WERI-Rb-1 (cell line): ENCODE measurements around the gene WDR91.

Experiments used
- DNase-seq: peaks from one replicate; pipeline ENCODE4 v3.0.0-alpha.2; 2020
- H3K27ac ChIP-seq: fragments of 250-450 bp; sonication (Bioruptor Pico); 2 replicates; pipeline ENCODE4 v1.5.1; 2020; ENCODE audit warnings: mild to moderate bottlenecking, moderate library complexity
- H3K27me3 ChIP-seq: fragments of 250-450 bp; sonication (Bioruptor Pico); 2 replicates; pipeline ENCODE4 v1.5.1; 2021; ENCODE audit warnings: mild to moderate bottlenecking, low read depth, moderate library complexity; ENCODE audit not compliant: insufficient read depth, severe bottlenecking
- H3K36me3 ChIP-seq: fragments of 250-450 bp; sonication (Bioruptor Pico); 2 replicates; pipeline ENCODE4 v1.5.1; 2020; ENCODE audit warnings: mild to moderate bottlenecking, moderate library complexity
- H3K4me3 ChIP-seq: 2 replicates; pipeline ENCODE4 v1.5.1; 2011; ENCODE audit warnings: low read depth, mild to moderate bottlenecking, control low read depth, low read length
- H3K9me3 ChIP-seq: fragments of 250-450 bp; sonication (Bioruptor Pico); 2 replicates; pipeline ENCODE4 v1.5.1; 2021; ENCODE audit warnings: mild to moderate bottlenecking, moderate library complexity; ENCODE audit not compliant: severe bottlenecking
- TF ChIP-seq, protein P1 (sequence below): IDR thresholded peaks from 2 replicates; pipeline ENCODE4 v1.5.1; 2011; ENCODE audit warnings: low read depth, mild to moderate bottlenecking, control low read depth, inconsistent platforms, low read length

The WDR91 gene

DNA sequence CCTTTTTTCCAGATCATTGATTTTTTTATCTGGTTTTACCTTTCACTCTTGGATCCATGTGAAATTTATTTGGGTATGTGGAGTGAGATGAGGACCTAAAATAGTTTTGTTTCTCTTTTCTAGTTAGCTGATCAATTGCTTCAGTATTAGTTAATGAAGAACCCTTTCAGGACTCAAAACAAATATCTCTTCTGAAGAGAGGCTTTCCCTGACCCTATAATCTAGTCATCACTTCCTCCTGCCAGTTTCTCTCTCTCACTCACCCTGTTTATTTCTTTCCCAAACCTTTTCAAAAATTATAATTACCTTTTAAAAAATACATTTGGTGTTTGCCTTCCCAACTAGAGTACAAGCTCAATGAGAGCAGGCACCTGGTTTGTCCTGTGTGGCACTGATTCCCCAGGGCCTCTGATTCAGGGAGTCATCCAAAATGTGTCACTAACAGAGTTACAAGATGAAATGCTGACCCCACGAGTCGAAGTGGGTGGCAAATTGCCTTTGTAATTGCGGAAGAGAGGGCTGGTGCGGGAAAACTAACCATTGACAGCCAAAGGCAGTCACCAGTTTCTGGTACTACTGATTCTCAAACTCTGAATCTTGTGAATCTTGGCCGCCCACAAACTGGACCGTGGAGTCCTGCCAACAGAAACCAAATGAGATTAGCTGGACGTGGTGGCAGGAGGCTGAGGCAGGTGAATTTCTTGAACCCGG is 61.1 kb downstream of the WDR91 start:
- Histone ChIP-seq H3K9me3 (no peaks in the 10 kb centered on the region), H3K27ac (no peak overlapping the region), H3K36me3 (no peaks in the 10 kb centered on the region), H3K4me3 (no peak overlapping the region), H3K27me3 (no peaks in the 10 kb centered on the region)
- DNase-seq: no peak
- TF ChIP-seq, protein P1, sequence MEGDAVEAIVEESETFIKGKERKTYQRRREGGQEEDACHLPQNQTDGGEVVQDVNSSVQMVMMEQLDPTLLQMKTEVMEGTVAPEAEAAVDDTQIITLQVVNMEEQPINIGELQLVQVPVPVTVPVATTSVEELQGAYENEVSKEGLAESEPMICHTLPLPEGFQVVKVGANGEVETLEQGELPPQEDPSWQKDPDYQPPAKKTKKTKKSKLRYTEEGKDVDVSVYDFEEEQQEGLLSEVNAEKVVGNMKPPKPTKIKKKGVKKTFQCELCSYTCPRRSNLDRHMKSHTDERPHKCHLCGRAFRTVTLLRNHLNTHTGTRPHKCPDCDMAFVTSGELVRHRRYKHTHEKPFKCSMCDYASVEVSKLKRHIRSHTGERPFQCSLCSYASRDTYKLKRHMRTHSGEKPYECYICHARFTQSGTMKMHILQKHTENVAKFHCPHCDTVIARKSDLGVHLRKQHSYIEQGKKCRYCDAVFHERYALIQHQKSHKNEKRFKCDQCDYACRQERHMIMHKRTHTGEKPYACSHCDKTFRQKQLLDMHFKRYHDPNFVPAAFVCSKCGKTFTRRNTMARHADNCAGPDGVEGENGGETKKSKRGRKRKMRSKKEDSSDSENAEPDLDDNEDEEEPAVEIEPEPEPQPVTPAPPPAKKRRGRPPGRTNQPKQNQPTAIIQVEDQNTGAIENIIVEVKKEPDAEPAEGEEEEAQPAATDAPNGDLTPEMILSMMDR: no peak

DNA sequence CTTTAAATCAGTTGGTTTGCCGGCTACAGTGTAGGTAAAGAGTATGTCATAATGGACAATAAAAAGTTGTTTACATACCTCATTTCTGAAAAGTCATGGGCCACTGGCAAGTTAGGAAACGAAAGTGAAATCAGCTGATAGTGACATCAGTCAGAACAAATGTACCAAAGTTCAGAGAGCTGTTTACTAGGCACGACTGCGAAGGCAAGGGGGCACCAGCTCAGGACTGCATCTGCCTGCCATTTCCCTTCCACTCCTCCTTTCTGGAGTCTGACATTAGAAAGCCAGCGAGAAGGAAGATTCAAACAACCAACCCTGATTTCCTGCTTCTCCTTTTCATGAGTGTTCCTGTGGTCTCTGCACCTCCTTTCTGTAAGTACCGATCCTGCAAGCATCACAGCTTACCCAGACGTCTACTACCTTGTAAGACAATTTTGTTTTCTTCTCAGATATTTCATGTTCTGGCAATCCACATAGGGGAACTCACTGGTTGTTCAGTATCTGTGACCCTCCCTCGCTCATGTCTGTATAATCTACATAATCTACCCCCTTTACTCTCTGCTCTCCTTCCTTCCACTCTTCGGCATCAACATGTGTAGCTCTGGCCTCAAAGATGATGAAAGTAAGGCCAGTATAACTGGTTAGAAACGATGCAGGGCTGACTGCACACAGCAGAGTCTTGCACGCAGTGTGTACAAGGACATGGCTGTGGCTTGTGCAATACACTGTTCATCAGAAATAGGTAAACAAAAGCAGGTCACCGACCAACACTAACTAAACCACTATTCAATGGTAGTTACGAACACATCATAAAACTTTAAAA is 63.2 kb downstream of the WDR91 start, which contains the start of gene TMEM140:
Gene TMEM140 (plus strand): TSS at position 174 of the 823 bp plus-strand sequence. CDS start 16,370 bp downstream, outside the sequence.
- Histone ChIP-seq H3K27me3 (no peaks in the 10 kb centered on the region), H3K4me3 (no peak within 1 kb of the TSS), H3K27ac (no peak within 1 kb of the TSS), H3K9me3 (no peaks in the 10 kb centered on the region), H3K36me3 (no peaks in the 10 kb centered on the region)
- TF ChIP-seq, protein P1: no peak
- DNase-seq: no peak

DNA sequence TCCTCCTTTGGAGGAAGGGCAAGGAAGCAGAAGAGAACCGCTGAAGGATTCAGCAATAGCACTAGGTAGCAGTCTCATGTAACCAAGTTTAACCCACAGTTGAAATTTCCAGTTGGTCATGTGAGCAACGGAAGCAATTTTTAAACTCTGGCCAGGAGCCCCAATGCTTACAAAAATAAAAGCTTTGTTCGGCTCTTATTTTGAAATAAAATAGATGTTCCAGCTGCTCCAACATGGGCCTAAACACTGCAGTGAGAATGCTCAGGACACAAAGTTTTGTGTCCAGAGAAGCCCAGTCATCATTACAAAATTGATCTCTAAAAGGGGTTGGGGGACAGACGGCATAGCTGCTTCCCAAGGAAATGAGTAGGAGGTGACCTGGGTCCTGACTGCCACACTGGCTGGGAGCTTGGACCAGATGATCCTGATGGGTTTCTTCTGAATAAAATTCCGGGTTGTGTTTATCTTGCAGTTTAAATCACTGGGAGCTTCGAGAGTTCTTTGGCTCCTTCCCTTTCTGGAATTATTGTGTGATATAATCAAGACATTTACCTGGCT is 63.9 kb downstream of the WDR91 start:
- Histone ChIP-seq H3K27me3 (no peaks in the 10 kb centered on the region), H3K27ac (no peak overlapping the region), H3K9me3 (no peaks in the 10 kb centered on the region), H3K4me3 (no peak overlapping the region), H3K36me3 (no peaks in the 10 kb centered on the region)
- TF ChIP-seq, protein P1: no peak
- no peak for DNase-seq

DNA sequence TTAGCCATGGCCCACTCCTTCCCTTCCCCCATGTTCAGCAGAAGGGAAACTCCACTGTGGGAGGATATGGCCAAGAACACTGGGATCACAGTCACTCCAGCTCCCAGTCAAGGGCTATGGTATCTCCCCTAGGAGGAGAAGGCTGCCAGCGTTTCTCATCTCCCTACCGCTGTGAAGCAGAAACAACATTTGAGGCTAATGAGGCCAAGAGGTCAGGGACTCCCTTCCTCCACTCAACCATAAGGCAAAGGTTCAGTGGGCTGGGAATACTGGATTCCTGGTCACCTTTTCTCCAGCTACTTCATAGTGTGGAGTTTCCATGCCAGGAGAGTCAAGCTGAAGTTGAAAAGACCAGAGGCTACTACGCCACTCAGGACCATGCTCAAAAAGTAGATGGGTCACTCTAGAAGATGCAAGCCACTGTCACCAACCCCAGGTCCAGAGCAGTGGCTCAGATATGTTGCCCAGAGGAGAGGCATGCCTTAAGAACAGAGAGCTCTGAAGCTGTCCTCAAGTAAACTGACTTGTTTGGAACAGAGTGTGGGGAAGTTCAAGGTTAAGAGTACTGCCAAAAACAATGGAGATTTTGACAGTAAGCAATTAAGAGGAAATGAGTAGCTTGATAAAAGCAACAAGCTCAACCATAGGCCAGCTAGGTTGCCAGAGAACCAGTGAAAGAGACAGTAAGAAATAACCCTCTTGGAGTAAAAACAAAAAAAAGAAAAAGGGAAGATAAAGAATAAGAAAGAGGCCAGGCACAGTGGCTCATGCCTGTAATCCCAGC is 67.2 kb downstream of the WDR91 start:
- Histone ChIP-seq H3K36me3 (no peaks in the 10 kb centered on the region), H3K27me3 (no peaks in the 10 kb centered on the region), H3K4me3 (no peak overlapping the region), H3K9me3 (no peaks in the 10 kb centered on the region), H3K27ac (no peak overlapping the region)
- no peak for DNase-seq
- TF ChIP-seq, protein P1: no peak
